Erythroblast (primary cell): ENCODE data around the gene CPNE5.

ENCODE experiments used
- GATA1 ChIP-seq: IDR thresholded peaks from 2 replicates; pipeline ENCODE4 v1.6.1; 2011; ENCODE audit warnings: low read depth, mild to moderate bottlenecking, control low read depth, low read length, moderate library complexity
- POLR2A ChIP-seq: IDR thresholded peaks from 2 replicates; pipeline ENCODE4 v1.6.1; 2011; ENCODE audit warnings: mild to moderate bottlenecking, low read length

- no peak for TF ChIP-seq POLR2A
- no peak for TF ChIP-seq GATA1
Observed at GRCh38 chr6:36817176-36817817, 21.9 kb downstream of the CPNE5 start.
